ENCODE results near the gene TEAD3.
"Not testable (repeated sequence)": the region's sequence is repeated elsewhere in the genome, so short reads cannot be mapped to it uniquely, and the experiment has no call there.

TEAD3 gene

DNA sequence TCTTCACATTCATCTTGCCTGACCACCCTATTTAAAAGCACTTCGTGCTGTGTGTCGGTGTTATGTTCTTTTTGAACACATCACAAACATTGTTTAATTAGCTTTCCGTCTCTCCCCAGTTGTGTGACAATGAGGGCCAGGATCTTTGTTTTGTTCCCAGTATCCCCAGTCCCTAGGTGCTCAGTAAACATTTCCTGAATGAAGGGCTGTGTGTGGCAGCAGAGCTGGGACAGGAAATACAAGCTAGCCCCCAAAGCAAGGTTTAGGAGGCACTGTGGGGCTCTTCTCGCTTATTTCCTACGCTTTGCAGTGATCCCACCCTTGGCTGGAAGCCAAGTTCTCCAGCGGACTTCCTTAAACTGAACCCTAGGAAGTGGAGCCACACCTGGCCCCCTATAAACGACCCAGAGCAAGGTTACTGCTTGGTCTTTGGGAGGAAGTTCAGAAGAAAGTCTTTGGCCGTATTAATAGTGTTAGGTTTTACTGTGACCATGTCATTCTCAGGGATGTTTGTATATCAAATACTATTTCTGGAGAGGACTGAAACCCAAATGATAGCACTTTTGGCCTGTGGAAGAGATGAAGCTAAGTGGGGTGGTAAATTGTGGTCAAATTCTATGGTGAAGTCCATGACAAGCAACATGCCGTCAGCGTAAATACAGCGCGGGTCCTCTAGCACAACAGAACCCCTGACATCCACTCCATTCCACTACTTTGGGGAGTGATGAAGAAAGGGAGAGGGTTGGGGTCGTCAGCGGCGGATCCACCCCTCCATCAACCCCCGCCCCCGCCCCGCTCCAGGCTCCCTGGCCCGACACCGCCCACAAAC lies 45.3 kb downstream of the TEAD3 start:
- no peak for DNase-seq (ENCODE audit: low read depth)

DNA sequence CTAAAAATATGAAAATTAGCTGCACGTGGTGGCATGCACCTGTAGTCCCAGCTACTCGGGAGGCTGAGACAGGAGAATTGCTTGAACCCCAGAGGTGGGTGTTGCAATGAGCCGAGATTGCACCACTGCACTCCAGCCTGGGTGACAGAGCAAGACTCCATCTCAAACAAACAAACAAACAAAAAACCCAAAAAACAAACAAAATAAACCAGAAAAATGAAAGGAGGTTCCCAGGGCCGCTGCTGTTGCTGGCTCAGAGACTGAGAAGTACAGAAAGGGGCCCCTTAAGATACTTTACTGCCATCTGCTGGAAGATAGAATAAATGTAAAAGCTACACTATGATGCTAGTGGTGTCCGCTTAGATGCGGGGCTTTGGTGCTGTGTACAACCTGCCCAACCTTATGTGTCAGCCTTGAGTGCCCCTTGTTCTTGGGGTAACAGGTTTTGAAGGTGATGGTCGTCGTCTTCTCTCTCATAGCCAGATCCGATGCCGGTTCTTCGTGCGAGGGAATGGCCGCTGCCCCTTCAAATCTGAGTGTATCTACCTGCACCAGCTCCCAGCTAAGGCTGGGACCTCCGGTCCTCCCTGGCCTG lies 47.5 kb downstream of the TEAD3 start:
- DNase-seq (ENCODE audit: low read depth) = no peak

DNA sequence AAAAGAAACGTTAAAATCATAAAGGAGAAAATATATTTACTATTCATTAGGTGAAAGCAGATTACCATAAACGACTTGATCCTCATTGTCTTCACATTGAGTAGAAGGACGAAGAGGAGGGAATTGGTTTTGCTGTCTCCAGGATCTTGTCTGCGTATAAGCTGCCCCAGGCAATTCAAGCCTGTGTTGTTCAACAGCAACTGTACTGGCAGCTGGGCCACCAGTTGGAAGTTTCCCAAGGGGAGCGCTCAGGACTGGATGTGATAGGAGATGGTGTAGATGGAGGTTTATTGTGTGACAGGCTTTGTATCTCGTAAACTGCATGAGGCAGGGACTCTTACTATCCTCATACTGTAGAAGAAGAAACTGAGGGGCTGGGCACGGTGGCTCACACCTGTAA lies 48.7 kb downstream of the TEAD3 start:
- DNase-seq (ENCODE audit: low read depth) = no peak

DNA sequence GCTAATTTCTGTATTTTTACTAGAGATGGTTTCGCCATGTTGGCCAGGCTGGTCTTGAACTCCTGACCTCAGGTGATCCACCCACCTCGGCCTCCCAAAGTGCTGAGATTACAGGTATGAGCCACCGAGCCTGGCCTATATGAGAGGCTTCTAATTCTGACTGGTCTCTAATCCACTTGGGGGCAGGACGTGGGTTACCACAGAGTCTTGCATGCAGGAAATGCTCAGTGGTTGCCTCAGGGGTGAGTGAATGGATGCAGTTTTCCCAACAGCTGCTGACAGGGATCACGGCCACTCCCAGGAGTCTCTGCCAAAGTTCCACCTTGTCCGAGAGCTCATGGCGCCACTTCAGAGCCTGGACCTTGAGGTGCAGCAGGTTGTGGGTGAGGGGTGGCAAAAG lies 51.2 kb downstream of the TEAD3 start:
- DNase-seq (ENCODE audit: low read depth) = no peak

DNA sequence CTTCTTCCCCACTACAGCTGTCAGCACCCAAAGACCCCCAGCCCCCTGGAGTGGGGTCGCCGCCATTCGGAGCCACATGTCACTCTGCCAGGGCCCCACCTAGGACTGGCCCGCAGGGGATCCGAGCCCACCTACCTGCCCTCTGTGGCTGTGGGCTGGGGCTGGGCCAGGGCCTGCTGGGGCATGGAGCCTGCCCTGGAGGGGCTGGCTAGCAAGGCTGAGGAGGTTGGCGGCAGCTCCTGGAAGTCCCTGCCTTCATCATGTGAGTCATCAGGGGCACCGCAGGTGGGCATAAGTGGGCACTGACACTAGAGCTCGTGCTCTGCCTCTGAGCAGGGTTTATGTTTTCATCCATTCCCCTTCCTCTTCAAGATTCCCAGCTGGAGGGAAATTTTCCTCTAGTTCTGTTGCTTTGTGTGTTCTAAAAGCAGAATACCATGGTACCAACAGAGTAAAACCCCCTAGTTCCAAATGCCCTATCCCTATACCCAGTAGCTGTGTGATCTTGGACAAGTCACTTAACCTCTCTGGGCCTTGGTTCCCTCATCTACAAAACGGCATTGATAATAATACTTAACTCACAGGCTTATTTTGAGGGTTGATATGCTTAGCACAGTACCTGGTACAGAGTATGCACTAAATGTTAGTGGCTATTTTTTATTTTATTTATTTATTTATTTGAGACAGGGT lies 53.4 kb downstream of the TEAD3 start:
- DNase-seq (ENCODE audit: low read depth) = no peak

DNA sequence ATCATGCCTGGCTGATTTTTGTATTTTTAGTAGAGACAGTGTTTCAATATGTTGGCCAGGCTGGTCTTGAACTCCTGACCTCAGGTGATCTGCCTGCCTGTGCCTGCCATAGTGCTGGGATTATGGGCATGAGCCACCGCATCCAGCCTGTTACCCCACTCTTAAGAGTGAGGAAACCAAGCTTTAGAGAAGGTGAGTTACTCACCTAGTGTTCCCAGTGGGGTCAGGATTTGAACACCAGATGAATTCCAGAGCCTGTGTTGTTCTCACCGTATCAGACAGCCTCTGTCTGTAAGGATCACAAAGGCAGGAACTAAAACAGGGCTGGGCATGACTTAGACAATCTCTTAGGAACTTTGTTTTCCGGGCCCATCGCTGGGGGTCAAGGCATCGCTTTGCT lies 54.2 kb downstream of the TEAD3 start:
- DNase-seq (ENCODE audit: low read depth) = no peak

DNA sequence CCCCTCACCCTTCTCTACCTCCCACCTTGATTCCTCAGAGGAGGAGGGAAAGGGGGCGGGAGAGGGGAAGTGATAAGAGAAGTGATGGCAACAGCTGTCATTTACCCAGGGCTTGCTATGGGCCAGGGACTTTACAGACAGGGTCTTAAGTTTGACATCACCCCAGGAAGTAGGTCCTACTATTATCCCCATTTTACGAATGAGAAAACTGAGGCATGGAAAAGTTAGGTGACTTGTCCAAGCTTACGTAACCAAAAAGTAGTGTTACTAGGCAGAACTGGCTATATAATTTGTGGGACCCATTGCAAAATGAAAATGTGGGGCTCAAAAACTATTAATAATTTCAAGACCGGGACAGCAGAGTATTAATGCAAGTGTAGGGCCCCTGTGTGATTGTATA lies 55.2 kb downstream of the TEAD3 start:
- no peak for DNase-seq (ENCODE audit: low read depth)

DNA sequence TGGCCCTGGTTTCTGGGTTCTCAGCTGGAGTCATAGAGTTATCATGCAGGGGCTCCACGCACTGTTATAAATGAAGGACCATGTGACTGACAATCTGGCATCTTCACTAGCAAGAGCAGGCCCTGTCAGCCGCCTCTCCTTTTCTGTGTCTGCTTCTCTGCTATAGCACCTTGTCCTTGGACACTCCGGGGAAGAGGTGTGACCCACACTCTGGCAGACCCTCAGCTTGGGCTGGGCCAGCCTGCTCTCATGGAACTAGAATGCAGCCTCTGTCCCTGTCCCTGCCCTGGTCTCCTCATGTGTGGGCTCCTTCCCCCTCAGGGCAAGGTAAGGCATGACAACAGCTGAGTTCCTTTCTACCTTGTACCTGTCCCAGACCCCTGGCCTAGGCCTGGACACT lies 55.7 kb downstream of the TEAD3 start:
- DNase-seq (ENCODE audit: low read depth) = no peak

DNA sequence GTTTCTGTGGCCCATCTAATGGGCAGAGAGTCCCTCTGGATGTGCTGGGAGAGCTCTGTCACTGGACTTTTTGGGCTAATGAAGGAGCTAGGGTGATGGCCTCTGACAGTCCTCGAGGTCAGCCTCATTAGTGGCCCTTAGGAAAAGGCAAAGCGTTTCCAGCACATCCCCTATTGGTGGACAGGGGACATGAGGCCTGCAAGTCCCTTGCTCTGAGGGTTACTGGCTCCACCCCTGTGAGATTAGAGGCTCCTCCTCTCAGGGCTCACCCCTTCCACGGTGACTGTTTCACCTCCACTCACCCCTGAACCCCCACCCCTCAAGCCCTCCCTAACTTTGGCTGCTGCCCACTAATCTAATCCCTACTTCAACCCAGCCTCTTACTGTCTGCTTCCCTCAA lies 57.6 kb downstream of the TEAD3 start:
- no peak for DNase-seq (ENCODE audit: low read depth)

DNA sequence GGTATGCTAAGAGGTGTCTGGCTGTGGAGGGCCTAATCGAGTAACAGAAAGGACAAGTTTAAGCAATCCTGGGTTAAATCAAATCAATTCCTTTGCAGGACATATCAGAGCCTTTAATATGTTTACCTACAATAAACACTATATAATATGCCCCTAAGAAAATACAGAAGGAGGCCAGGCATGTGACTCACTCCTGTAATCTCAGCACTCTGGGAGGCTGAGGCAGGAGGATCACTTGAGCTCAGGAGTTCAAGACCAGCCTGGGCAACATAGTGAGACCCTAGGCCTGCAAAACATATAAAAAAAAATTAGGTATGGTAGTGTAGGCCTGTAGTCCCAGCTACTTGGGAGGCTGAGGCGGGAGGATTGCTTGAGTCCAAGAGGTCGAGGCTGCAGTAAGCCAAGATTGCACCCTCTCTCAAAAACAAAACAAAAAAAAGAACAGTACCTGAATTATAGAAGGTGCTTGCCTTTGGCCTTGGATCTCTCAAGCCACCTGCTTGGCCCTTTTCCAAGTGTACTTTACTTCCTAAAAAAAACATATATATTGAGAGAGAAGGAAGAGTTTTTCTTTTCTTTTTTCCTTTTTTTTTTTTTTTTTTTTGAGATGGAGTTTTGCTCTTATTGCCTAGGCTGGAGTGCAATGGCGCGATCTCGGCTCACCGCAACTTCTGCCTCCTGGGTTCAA lies 58.4 kb downstream of the TEAD3 start:
- DNase-seq (ENCODE audit: low read depth) = not testable (repeated sequence)

DNA sequence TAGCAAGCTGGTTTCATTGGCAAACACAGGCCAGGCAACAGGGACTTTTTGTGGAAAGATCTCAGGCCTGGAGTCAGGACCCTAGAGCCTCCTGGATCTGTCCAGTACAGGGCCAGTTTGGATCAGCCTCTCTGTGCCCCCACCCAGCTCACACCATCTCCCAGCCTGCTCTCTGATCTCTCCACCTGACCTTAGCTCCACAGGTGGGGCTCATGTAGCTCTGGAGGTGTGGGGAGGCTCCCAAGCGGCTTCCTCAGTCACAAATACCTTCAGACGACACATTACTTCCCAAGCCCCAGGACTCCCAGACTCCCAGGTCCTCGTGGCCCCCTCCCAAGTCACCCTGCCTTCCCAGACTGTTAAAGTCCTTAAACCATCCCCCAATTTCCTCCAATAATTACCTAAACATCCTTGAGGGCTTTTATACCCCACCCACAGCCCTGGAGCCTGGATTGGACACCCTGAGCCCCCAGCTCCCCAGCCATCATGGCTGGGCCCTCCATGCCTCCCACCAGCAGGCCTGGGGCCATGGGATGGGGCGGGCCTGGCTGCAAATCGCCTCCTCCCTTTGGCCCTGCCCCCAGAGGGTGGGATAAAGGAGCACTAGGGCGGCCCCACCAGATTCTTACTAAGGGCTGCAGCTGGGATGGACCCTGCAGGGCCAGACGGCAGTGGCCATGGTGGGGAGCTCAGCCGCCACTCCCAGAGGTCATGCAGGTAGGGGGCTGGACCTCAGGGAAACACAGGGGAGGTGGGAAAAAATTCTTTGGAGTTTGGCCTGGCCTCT lies 60.6 kb downstream of the TEAD3 start:
- no peak for DNase-seq (ENCODE audit: low read depth)

DNA sequence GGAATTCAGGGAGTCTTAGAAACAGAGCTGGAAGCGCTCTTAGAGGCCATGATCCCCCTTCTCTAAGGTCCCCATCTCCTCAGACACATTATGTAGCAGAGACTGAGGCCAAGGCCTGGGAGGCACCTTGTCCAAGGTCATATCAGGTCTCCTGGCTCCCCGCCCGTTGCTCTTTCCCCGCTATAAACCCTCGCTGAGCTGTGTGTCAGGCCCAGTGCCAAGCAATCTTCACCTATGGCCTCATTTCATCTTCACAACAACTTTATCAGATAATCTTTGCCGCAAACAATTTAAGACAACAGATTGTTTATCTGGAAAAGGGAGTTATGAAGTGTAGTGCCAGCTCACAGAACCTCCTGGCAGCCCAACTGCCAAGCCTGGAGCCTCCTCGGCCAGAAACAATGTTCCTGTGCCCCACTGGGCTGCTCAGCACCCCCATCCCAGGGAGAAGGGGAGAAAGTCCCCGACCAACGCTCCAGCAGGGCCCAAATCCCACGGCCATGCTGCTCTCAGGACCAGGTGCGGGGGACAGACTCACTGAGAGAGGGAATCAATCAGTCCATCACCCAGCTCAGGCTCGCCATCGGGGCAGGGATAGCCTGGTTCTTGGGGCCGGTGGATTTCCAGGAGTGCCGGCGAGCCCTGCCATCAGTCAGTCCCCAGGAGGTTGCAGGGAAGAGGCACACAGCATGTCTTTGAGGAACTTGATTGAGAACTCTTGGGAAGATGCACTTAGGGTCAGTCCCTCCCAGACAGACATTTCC lies 61.6 kb downstream of the TEAD3 start:
- no peak for DNase-seq (ENCODE audit: low read depth)

DNA sequence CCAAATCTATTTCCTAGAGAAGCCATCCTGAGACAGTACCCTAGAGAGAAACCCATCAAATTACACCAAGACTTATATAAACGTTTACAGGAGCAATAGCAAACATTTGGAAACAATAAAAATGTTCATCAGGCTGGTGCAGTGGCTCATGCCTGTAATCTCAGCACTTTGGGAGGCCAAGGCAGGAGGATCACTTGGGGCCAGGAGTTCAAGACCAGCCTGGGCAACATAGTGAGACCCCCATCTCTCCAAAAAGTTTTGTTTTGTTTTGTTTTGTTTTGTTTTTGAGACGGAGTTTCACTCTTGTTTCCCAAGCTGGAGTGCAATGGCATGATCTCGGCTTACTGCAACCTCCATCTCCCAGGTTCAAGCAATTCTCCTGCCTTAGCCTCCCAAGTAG lies 64.2 kb downstream of the TEAD3 start:
- not testable (repeated sequence) for DNase-seq (ENCODE audit: low read depth)

DNA sequence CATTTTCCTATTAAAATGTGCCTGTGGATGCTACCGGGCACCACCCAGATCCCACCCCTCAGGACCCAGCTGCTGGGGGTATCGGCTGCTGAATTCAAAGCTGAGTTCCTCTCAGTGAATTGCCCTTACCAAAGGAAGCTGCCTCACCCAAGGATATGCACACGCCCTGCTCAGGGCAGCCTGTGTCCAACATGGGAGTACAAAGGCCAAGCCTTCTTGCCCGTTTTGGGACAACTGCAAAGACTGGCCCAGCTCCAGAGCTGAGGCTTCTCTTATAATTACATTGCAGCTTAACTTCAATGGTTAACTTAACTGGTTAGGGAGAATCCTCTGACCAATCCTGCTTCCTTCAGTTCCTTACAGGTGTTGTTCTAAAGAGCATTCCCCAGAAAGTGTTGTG lies 64.6 kb downstream of the TEAD3 start:
- no peak for DNase-seq (ENCODE audit: low read depth)

DNA sequence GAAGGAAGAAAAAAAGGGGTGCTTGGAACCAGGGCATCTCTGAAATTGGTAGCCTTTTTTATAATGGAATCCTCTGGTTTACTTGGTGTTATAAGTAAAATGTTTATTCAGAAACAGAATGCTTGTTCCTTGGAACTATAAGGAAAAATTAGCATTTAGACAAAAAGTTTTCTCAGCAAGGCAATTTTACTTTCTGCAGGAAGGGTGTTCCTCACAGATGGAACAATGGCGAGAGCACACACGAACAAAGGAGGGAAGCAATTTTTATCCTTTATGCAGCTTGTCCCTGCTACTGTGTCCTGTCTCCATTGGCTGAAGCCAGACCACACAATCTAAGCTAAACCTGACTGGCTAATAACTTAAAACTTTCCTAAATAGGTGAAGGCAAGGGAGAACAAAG lies 67.4 kb downstream of the TEAD3 start:
- no peak for DNase-seq (ENCODE audit: low read depth)

DNA sequence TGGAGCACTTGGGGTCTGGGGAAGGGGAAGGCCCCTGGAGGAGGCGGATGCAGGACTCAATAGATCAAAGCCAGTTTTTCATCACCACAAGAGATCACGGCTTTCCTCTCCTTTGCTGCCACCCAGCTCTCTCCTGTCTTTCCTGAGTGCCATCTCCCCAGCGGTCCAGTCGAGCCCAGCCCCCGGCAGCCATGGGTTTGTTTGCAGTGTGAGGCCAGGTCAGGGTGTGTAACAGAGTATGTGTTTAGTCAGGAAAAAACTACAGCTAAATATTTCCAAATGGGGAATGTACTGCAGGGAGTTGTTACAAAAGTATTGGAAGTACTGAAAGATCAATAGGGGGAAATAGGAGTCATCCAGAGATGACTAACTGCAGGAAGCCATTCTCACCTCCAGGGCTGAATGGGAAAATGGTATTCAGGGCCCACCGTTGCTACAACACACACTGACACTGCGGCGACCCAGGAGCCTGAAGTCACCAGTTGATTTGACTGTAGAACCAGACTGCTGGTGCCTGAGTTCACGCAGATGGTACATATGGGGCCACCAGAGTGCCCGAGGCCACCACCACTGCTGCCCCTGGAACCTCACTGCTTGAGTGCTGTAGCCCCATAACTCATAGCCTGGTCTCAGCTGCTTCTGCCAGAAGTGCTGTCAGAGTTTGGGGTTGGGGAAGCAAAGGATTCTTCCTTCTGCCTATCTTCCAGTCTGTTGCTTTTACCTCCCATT lies 68.3 kb downstream of the TEAD3 start:
- no peak for DNase-seq (ENCODE audit: low read depth)

DNA sequence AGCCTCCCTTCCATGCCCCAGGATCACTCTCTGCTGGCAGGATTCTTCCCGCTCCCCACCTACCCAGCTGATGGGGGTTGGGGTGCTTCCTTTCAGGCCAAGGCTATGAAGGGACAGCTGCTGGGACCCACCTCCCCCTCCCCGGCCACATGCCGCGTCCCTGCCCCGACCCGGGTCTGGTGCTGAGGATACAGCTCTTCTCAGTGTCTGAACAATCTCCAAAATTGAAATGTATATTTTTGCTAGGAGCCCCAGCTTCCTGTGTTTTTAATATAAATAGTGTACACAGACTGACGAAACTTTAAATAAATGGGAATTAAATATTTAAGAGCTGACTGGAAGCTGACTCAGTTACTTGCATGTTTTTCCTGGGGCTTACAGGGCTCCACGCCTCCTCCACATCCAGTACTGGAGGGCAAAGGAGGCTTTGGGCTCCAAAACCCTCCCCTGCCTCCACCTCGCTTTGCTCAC lies 69.0 kb downstream of the TEAD3 start:
- no peak for DNase-seq (ENCODE audit: low read depth)

DNA sequence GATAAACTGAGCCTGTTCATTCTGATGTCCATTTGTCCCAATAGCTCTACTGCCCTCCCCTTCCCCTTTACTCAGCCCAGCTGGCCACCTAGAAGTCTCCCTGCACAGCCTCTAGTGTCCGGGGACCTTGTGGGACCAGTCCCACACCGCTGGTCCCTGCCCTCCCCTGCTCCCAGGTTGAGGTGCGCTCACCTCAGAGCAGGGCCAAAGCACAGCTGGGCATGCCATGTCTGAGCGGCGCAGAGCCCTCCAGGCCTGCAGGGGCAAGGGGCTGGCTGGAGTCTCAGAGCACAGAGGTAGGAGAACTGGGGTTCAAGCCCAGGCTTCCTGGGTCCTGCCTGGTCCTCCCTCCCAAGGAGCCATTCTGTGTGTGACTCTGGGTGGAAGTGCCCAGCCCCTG lies 69.4 kb downstream of the TEAD3 start:
- DNase-seq (ENCODE audit: low read depth) = no peak

DNA sequence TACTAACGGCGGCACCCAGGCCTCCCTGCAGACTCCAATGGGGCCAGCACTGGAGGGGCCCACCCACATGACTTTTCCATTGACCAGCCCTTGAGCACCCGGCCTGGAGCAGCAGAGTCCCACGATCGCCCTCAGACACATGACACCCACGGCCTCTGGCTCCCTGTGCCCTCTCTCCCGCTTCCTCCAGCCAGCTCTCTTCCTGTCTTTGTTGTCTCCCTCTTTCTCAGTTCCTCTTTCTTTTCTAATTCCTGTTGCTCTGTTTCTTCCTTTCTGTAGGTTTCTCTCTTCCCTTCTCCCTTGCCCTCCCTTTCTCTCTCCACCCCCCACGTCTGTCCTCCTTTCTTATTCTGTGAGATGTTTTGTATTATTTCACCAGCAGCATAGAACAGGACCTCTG lies 70.8 kb downstream of the TEAD3 start:
- DNase-seq (ENCODE audit: low read depth) = no peak

DNA sequence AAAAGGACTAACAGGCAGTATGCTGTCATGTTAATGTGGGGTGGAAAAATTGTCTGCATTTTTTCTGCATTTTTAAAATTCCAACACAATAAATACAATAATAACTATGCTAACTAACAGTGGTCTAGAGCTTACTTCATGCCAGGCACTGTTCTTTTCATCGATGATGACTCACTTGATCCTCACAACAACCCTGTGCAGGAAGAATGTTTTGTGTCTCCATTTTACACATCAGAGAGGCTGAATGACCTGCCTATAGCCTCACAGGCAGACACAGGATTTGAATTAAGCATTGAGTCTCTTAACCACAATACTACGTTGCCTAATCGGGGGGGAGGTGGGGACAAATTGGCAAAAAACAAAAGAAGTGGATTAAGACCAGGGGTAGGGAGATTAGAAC lies 71.6 kb downstream of the TEAD3 start:
- DNase-seq (ENCODE audit: low read depth) = no peak

All from stimulated activated CD8-positive, alpha-beta memory T cell treated with anti-CD3 and anti-CD28 coated beads, Interleukin-12 subunit alpha, Interleukin-12 subunit beta, amount 100 ng/mL, for 4 hours (primary cell).